Measurements from ENCODE around the gene MAP2K7.
"Not testable (repeated sequence)": the region's sequence is repeated elsewhere in the genome, so short reads cannot be mapped to it uniquely, and the experiment has no call there.

Gene MAP2K7

DNA sequence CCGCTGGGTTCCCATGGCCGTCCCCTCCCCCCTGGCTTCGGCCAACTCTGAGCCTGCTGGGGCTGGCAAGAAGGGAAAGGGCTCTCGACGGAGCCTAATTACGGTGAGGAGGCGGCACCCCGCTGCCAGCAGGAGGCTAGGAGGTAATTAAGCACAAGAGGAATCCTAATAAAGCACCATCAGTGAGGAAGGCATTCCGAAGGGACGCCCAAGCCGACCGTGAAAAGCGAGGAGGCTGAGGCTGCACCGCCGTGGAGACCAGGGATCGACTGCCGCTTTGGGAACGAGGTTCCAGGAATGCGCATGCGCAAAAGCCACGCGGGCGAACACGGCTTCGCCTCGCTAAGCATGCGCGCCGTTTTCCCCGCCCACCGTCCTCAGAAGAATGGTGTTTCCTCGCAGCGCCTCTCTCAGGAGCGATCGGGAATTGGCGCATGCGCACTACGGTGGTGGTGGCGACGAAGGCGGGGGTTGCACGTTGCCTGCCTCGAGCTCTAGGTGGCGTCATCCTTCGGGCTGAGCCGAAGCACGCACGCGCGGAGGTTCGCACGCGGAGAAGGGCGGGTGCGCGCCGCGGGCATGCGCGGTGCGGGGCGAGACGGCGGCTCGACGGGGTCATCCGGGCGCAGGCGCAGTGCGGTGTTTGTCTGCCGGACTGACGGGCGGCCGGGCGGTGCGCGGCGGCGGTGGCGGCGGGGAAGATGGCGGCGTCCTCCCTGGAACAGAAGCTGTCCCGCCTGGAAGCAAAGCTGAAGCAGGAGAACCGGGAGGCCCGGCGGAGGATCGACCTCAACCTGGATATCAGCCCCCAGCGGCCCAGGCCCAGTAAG lies at the start of gene MAP2K7:
MAP2K7 (plus strand) TSS at position 634 of the 830 bp plus-strand sequence; CDS start at position 702, 68 bp downstream.
- peak; percentile 100 for DNase-seq (ENCODE audit: low read depth)

DNA sequence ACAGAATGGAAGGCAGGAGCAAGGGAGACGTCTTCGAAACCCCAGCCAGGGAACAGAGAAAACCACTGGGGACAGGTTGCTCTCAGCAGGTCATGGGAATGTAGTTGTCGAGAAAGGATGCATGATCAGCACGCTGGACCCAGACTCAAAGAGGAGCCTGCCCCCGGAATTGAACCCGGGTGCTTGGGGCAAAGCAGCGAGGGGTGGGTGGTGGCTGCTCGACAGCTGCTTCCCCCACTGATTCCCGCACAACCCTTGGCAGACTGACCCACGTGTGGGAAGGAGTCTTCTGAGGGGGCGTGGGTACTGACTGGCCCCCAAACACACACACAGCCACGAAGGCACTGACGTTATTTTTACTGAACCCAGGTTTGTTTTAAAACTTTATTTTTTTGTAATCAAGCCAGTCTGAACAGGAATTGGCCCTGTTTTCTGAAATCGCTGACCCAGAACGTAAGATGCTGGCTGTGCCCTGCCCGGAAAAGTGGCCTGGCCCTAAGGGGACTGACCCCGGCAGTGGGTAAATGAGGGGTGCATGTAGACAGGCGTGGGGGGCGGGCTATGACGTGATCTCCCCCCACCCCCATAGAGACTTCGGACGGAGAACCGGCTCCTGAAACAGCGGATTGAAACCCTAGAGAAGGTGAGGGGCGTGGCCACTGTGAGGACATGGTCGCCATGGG lies 48.1 kb upstream of the MAP2K7 start:
- no peak for DNase-seq (ENCODE audit: low read depth)

DNA sequence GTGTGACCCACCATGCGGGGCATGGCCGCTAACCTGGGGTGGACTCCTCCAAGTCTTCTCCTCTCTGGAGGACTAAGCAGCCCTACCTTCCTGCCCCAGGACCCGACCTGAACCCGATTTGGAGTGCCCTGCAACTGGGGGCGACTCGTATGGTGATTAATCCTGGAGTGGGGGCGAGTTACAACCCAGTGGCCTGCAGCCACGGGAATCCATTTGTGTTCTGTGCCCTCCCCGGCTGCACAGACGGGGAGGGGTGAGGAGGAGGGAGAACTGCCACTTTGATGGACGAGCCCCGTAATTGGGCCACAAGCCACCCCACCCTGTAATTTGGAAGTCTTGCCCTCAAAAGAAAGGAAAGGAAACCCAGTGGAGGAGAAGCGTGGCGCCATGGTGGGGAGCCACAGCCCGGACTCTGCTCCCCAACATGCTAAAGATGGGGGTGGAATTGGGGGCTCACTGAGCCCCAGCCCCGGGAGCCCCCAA lies 47.5 kb upstream of the MAP2K7 start:
- DNase-seq (ENCODE audit: low read depth), result no peak

DNA sequence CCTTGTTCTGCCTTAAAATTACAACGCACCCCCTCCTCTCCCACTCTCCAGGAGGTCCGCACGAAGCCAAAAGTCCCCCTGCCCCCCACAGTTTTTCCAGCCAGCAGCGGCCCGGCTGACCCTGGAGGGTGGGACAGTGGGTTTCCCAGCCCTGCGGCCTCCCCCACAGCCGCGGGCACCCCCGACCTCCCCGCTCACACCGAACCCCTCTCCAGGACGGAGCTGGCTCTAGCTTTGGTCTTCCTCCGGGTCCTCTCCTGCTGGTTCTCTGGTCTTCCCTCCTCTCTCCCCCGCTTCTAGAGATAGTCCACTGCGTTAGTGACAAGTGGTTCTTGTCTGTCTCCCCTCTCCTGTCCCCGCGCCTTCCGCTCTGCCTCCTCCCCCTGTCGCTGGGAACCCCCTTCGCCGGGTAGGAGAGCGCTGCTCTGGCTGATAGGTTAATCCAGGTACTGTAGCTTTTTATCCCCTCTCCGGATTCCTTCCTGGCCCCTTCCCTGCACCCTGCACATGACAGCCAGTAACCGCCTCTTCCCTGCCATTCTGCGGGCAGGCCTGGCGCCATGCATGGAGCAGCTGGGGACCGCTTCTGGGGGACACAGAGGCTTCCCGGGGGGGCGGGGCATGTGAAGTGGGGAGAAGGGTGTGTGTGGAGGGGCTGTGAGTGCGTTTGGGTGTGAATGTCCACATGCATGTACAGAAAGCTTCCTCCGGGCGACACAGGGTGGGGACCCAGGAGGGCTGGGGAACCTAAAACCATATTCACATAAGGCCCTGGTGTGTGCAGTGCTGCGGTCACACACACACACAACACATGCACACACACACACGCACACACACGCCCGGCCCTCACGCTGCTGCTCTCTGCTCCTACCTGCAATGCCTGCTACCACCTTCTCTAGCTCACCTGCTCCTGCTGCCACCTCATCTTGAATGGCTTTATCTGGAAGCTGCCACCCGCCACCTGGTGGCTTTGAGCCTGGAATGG lies 46.7 kb upstream of the MAP2K7 start:
- no peak for DNase-seq (ENCODE audit: low read depth)

DNA sequence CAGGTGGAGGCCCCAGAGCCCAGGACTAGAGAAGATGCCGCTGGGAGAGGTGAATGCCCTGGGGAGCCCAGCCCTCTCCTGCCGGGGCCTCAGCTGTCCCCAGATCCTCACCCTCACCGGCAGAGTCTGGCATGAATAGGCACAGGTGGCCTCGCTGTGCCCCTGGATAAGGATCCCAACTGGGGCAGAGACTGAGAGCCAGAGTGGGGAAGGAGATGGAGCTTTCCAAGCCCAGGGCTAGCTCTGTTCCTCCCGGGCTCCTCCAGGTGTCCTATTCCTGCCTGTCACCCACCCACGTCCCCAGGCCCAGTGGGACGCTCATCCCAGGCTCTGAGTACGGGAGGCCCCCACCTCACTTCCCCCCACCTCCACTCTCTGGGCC lies 46.0 kb upstream of the MAP2K7 start:
- no peak for DNase-seq (ENCODE audit: low read depth)

DNA sequence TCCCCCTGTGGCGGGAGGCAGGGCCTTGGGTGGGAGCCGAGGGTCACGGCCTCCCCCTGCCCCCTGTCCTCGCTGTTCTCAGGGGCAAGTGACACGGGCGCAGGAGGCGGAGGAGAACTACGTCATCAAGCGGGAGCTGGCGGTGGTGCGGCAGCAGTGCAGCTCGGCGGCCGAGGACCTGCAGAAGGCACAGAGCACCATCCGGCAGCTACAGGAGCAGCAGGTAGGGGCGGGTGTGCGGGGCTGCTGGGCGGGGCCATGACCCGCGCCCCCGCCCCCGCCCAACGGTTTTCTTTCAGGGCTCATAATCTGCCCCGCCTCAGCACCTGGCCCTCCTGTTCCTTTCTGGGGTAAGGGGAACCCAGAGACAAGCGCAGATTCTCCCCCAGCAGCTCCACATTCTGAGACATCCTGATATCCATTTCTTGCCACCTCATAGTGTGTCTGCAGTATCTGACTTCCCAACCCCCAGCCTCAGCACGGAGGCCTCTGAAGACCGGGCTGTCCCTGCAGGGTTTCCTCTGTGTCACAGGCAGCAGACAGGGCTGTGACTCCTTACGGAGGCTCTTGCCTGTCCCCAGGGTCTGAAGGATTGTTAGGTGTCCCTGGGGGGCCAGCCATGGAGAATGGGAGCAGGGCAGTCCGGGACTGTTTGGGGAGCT lies 45.4 kb upstream of the MAP2K7 start:
- DNase-seq (ENCODE audit: low read depth), result no peak

DNA sequence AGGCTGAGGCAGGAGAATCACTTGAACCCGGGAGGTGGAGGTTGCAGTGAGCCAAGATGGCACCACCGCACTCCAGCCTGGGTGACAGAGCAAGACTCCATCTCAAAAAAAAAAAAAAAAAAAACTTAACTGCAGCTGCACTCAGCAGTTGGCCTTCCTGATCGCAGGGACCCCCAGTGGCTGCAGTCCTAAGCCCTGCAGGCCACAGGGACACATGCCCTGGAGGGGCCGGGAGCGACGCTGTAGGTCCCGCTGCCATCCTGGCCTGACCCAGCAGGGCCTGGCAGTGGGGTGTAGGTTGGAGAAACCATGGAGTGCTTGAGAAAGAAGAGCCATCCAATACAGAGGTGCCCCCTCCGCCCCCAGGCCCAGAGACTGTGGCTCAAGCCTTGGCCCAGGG lies 44.6 kb upstream of the MAP2K7 start:
- DNase-seq (ENCODE audit: low read depth), result not testable (repeated sequence)

DNA sequence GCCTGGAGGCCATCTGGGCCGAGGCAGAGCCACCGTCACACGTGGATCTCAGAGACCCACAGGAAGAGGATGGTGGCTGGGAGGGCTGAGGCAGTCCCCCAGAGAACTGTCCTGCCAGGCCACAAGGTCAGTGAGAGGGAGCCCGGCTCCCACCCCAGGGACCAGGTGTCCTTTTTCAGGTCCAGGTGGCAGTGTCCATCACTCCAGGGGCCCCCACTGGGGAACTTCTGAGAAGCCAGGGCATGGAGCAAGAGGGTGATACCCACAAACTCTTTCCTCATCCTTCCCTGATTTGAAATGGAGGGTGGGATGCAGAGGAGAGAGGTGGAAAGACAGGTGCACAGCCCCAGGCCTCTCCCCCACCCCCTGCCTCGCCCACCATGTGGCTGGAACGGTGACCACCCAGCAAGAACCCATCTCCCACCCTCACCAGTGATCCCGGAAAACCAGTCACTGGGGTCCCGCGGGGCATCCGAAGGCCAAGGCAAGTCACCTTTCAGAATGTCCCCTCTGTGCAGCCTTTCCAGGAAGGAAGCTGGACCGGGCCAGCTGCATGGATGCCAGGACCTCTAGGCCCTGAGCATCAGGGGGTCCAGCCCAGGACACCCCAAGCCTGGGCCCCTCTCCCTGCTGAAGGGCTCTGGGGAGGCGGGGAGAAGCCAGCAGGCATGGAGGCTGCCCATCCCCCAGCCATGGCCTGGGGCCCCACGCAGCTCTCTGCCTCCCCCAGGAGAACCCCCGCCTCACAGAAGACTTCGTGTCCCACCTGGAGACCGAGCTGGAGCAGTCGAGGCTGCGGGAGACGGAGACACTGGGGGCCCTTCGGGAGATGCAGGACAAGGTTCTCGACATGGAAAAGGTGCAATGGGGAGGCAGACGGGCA lies 43.6 kb upstream of the MAP2K7 start:
- no peak for DNase-seq (ENCODE audit: low read depth)

DNA sequence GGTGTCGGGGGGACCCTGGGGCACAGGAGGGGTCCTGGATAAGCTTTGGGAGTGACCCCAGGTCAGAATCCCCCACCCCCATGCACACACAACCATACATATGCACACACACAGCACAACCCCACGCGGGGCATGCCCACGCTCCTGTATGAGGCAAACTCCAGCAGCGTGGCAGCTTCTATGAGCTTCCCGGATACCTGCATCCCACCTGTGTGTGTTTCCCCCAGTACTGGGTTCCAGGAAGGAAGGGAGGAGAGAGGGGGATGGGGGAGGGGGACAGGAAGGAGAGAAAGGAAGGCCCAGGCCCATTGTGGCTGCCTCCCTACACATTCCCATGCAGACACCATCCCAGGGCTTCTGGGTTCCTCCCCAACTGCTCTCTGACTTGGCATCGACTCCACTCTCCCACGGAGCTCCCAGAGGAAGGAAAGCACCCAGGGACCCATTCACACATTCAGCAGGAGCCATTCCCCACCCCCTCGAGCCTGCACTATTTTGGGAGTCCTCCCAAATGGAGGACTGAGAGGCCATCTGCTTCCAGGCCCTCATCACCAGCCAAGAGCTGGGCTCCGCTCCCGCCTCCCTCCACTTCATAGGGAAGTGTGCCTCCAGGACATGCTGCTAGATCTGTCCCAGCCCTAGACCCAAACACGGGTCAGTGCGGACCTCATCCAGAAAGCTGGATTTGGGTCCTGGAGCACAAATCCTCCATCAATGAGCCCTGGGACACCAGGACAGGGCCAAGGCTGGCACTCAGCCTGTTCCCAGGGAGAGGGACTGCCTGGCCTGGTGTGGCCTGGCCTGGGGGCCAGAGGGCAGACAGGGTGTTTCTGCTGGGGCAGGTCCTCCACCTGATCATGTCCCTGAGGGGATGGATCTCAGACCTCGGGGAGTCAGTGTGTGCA lies 42.7 kb upstream of the MAP2K7 start:
- DNase-seq (ENCODE audit: low read depth), result no peak

DNA sequence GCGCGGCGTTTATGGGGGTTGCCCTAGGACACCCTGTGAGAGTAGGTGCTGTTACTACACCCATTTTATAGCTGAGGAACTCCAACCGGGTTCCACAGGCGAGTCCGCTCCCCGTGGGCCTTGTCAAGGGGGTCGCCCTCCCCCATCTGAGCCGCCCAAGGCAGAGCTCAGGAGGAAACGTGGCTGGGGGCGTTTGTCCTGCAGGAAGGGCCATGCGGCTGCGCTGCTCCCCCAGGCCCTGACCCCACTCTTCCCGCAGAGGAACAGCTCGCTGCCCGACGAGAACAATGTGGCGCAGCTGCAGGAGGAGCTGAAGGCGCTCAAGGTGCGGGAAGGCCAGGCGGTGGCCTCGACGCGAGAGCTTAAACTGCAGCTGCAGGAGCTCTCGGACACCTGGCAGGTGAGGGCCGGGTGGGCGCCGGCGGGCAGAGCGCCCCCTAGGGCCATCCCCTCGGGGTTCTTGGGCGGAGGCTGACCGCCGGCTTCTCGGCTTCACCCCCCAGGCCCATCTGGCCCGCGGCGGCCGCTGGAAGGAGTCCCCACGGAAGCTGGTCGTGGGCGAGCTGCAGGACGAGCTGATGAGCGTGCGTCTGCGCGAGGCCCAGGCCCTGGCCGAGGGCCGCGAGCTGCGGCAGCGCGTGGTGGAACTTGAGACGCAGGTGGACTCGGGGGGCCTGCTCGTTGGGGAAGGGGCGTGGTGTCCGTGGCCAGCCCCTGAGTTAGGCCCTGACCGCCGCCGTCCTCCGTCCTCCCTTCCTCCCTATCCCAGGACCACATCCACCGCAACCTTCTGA lies 41.9 kb upstream of the MAP2K7 start:
- DNase-seq (ENCODE audit: low read depth), result no peak

DNA sequence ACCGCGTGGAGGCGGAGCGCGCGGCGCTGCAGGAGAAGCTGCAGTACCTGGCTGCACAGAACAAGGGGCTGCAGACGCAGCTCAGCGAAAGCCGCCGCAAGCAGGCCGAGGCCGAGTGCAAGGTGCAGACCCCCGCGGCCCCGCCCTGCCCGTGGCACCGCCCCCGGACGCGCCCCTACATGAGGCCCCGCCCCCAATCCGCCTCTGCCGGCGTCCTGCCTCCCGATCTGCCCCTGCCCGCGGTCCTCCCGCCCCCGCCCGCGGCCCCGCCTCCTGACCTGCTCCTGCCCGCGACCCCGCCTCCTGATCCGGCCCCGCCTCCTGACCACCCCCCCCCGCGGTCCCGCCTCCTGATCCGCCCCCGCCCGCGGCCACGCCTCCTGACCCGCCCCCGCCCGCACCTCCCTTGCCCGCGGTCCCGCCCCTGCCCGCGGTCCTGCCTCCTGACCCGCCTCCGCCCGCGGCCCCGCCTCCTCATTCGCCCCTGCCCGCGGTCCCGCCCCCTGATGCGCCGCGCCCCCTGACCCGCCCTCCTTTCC lies 41.2 kb upstream of the MAP2K7 start:
- peak; percentile 53 for DNase-seq (ENCODE audit: low read depth)

DNA sequence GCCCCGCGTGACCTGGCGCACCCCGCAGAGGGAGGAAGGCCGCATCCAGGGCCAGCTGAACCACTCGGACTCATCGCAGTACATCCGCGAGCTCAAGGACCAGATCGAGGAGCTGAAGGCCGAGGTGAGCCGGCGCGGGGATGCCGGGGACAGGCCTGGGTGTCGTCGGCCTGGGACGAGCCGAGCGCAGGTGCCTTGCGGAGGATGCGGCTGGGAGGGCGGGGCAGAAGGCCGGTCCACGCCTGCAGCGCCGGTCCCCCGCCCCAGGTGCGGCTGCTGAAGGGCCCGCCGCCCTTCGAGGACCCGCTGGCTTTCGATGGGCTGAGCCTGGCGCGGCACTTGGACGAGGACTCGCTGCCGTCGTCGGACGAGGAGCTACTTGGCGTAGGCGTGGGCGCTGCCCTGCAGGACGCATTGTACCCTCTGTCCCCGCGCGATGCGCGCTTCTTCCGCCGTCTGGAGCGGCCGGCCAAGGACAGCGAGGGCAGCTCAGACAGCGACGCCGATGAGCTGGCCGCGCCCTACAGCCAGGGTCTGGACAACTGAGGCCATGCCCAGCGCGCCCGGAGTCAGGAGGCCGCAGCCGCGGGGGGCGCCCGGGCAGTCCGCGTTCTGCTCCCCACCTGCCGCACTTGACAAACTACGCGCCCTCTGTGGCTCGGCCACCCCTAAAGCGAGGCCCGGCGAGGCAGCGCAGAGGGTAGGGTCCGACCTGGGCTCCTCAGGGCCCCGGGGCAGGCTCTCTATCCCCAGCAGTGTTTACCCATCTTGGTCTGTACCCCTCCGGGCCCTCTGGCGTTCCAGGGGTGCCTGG lies 40.3 kb upstream of the MAP2K7 start:
- DNase-seq (ENCODE audit: low read depth), result no peak

DNA sequence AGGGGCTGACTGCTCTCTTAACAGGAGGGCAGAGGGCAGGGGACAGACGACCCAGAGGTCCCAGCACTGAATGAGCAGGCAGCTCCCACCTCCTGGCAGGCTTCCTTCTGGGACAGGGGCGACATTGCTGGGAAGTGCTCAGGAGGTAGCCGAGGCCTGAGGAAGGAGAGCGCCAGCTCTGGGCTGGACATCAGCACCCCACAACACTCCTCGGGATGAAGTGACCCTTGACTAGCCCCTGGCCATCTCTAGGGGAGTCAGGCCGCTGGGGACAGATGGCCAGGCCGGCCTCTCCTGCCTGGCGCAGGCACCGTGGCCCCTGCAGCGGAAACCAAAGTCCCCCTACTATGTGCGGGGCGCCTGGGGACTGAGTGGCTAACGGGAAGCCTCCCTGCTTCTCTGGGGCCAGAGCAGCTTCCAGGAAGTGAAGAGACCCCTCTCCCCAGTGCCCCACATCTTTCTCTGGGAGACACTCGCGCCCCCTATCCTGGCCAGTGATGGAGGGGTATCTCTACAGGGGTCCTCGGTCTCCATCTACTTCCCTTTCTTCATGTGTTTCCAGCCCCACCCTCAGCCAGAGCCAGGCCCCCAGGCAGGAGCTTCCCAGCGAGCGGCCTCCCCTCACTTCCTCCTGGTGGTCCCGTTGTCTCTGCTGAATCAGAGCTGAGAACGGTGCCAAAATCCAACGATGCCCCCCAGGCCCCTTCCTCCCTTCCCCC lies 39.5 kb upstream of the MAP2K7 start:
- no peak for DNase-seq (ENCODE audit: low read depth)

DNA sequence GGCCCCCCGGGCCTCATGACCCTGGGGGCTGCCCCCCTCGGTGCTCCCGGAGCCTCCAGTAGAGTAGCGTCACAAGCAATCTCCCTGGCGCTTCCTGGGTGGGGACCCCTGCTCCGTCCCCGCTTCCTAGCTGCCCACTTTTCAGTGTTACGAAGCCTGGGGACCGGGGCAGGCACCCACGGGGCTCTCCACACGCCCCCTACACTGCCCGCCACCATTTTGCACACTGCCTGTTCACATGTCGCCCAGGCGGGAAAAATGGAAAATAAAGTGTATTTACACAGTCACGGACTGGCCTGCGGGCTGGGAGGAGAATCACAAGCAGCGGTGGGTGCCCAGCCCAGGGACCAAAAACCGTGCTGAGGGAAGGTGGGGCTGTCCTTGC lies 39.0 kb upstream of the MAP2K7 start:
- no peak for DNase-seq (ENCODE audit: low read depth)

DNA sequence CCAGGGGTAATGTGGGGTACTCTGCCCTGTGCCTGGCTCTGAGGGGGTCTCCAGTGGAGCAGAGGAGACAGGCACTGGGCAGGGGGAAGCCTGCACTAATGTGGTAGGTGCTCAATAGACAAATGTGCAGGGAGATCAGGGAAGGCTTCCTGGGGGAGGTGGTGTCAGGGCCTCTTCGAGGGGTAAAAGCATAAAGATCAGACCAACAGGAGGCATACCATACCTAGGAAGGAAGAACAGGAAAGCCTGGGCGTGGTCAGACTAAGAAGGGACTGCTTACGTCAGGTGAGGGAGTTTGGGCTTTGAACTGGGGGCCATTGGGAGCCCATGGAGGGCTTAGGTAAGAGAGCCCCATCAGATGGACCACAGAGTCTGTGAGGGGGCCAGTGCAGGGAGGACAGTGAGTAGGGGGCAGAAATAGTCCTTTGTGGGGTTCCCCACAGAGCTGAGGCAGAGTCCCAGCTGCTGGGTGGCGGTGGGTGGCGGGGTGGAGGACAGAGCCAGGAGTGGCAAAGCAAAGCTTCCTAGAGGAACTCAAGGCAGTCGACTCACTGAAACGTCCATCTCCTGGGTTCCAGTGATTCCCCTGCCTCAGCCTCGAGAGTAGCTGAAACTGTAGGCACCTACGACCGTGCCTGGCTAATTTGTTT lies 38.3 kb upstream of the MAP2K7 start:
- DNase-seq (ENCODE audit: low read depth), result no peak

DNA sequence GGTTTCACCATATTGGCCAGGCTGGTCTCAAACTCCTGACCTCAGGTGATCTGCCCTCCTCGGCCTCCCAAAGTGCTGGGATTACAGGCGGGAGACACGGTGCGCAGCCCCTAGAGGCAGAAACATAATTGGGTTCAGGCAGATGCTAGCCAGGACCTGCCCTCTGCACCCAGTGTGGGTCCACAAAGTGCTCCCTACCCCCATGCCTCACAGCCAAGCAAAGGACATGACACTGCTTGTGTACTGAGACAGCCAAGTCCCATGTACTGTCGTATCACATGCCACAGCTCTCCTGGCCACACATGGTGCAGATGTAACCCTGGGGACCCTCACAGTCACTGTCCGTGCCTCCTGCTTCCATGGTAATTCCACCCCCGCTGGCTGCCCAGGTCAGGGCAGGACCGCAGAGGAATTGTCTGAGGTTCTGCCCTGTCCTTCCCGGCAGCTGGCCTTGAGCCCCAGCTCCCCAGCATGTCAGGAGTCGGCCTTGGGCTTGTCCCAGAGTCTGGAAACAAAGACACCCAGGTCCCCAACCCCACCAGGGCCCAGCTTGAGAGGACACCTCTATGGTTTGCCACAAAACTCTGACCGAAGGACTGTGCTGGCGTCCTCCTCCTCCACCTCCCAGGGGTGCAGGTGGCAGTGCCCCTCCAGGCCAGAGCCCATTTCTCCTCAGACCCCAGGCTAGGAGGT lies 37.1 kb upstream of the MAP2K7 start:
- DNase-seq (ENCODE audit: low read depth), result no peak
